ENCODE results near the gene SERPINA12.

GRCh38 chr14:94499673-94500072, 9.6 kb downstream of the SERPINA12 start:
- TF ChIP-seq REST (IDR thresholded peaks at IDR 0.05; ENCODE audit: insufficient read depth in 1 of 2, low read depth in 2 of 2, low read length in 2 of 2) (no peak), POLR2AphosphoS5 (IDR thresholded peaks at IDR 0.05; ENCODE audit: low read depth, low read length) (no peak)
